ENCODE results near the gene ERCC6.

DNA sequence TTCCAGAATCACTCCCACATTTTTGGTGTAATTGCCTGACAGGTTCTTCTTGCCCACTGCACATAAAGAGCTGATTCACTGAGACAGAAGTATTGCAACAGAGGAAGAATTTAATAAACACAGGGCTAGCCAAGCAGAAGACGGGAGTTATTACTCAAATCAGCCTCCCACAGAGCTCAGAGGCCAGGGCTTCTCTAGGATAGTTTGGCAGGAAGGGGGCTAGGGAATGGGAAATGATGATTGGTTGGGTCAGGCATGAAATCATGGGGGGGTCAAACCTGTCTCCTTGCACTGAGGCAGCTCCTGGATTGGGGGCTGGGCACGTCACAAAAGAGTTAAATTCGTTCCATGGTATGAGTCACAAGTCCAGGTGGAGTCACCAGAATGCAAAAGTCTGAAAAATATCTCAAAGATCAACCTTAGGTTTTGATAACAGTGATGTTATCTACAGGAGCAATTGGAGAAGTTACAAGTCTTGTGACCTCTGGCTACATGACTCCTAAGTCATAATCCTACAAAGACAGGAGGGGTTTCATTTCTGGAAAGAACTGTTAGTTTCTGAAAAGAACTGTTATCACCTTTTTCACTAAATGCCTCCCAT, 30.2 kb upstream of the ERCC6 start:
- TF ChIP-seq POLR2AphosphoS5 (IDR thresholded peaks at IDR 0.05; ENCODE audit: insufficient read depth in 1 of 2, low read depth in 1 of 2) (no peak), POLR2A (IDR thresholded peaks at IDR 0.05) (no peak)
- TF ChIP-seq, protein P1, sequence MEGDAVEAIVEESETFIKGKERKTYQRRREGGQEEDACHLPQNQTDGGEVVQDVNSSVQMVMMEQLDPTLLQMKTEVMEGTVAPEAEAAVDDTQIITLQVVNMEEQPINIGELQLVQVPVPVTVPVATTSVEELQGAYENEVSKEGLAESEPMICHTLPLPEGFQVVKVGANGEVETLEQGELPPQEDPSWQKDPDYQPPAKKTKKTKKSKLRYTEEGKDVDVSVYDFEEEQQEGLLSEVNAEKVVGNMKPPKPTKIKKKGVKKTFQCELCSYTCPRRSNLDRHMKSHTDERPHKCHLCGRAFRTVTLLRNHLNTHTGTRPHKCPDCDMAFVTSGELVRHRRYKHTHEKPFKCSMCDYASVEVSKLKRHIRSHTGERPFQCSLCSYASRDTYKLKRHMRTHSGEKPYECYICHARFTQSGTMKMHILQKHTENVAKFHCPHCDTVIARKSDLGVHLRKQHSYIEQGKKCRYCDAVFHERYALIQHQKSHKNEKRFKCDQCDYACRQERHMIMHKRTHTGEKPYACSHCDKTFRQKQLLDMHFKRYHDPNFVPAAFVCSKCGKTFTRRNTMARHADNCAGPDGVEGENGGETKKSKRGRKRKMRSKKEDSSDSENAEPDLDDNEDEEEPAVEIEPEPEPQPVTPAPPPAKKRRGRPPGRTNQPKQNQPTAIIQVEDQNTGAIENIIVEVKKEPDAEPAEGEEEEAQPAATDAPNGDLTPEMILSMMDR (IDR thresholded peaks at IDR 0.05) = no peak

All from vagina (tissue), 2 donors.